GM21367 (cell line): ENCODE data around the gene ADARB2.

Experiments
- ATAC-seq: cut with Tn5 transposase; IDR thresholded peaks from one replicate; pipeline ENCODE4 v1.9.1; 2021; ENCODE audit not compliant: unreplicated experiment

The ADARB2 gene

GRCh38 chr10:1598393-1599153, 138.8 kb downstream of the ADARB2 start:
- ATAC-seq, result no peak

- ATAC-seq, result no peak
Measured at GRCh38 chr10:1597370-1598146, 139.8 kb downstream of the ADARB2 start.

- ATAC-seq, result no peak
Measured at GRCh38 chr10:1596482-1597099, 140.7 kb downstream of the ADARB2 start.

GRCh38 chr10:1595726-1596125, 141.6 kb downstream of the ADARB2 start:
- no peak for ATAC-seq

GRCh38 chr10:1595242-1595600, 142.1 kb downstream of the ADARB2 start:
- no peak for ATAC-seq

- no peak for ATAC-seq
Measured at GRCh38 chr10:1594372-1595241, 142.7 kb downstream of the ADARB2 start.

- ATAC-seq, result no peak
Measured at GRCh38 chr10:1591742-1592141, 145.6 kb downstream of the ADARB2 start.

- ATAC-seq, result no peak
Measured at GRCh38 chr10:1591045-1591444, 146.3 kb downstream of the ADARB2 start.

- no peak for ATAC-seq
Measured at GRCh38 chr10:1589257-1589656, 148.1 kb downstream of the ADARB2 start.

GRCh38 chr10:1582739-1583138, 154.6 kb downstream of the ADARB2 start:
- no peak for ATAC-seq

GRCh38 chr10:1581189-1581588, 156.1 kb downstream of the ADARB2 start:
- no peak for ATAC-seq

- ATAC-seq, result no peak
Measured at GRCh38 chr10:1579671-1580070, 157.7 kb downstream of the ADARB2 start.

- ATAC-seq, result no peak
Measured at GRCh38 chr10:1579141-1579491, 158.2 kb downstream of the ADARB2 start.

- no peak for ATAC-seq
Measured at GRCh38 chr10:1578392-1579140, 158.8 kb downstream of the ADARB2 start.

- ATAC-seq, result no peak
Measured at GRCh38 chr10:1577945-1578344, 159.4 kb downstream of the ADARB2 start.

GRCh38 chr10:1577373-1577770, 160.0 kb downstream of the ADARB2 start:
- no peak for ATAC-seq

- no peak for ATAC-seq
Measured at GRCh38 chr10:1576467-1577372, 160.6 kb downstream of the ADARB2 start.

GRCh38 chr10:1575481-1576244, 161.7 kb downstream of the ADARB2 start:
- no peak for ATAC-seq

GRCh38 chr10:1574719-1575118, 162.6 kb downstream of the ADARB2 start:
- ATAC-seq, result no peak
